ENCODE data around the gene POLG.

DNA sequence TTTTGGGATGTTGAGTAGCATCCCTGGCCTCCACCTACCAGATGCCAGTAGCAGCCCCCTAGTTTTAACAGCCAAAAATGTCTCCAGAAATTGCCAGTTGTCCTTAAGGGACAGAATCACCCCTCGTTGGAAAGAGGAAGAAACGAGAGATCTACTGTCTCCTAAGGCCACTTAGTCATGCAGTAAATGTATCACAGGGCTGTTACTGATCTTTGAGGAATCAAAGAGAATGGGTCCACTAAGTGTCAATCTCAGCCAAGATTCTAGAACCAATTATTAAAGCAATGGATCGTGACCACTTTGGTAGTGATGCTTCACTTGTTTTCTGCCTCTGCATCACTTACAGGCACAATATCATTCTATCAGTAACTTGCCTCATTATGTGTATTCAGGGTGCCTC lies 26.4 kb downstream of the POLG start:
- TF ChIP-seq CTCF (IDR thresholded peaks at IDR 0.05) (no peak), POLR2A (IDR thresholded peaks at IDR 0.05) (no peak), POLR2AphosphoS5 (IDR thresholded peaks at IDR 0.05) (no peak)

All from stomach (tissue), 4 donors.